ENCODE data around the gene WDFY2.

- TF ChIP-seq CTCF (IDR thresholded peaks at IDR 0.05) (no peak), POLR2A (IDR thresholded peaks at IDR 0.05) (no peak)
Observed at GRCh38 chr13:51643105-51643881, 59.0 kb downstream of the WDFY2 start.
